Measurements from ENCODE around the gene CPB1. TPM values are rescaled to one million over a fixed set of nuclear protein-coding genes. Genes with fewer than 3 reads are reported as not detected.

Gene CPB1
- total RNA-seq, 1 experiment from 2014 or later, result not detected

DNA sequence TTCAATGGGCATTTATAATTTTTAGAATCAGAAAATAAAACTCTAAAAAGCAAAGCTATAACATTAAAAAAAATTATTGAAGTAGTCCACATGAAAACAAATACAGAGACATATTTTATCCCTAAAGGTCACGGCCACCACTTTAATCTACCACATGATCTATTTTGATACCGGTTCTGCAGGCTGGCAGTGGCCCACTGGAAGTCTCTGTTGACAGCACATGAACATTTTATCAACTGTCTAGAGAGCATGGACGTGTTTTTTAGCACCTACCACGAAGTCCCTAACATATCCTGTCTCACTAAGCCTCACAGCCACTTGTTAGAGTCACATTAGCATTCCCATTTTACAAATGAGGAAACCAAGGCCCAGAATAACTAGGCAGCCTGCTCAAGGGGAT is 35.7 kb downstream of the CPB1 start:
- H3K4me2 ChIP-seq (ENCODE audit: low read length), result no peak overlapping the region

DNA sequence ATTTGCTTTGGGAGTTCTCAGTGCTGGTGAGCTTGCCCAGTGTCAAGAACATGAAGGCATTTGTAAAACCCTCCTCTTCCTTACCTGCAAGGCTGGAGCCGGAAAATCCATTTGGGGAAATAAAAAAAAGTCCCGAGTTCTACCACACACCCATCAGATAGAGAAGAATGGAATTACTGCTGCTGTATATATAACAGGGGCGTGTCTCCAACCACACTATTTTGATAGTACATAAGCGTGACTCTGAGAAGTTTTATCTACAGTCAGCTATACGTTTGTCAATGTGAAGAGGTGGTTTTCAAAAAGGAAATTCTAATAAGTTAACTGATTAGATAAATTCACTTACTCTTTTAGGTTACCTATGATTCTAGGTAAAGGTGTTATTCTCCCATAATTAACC is 36.2 kb downstream of the CPB1 start:
- DNase-seq, result no peak
- peaks cover 59% of the 10 kb centered on the region for H3K27me3 ChIP-seq (ENCODE audit: low read length)
- POLR2A ChIA-PET (ENCODE audit: unreplicated experiment), result interaction anchor here (0.5 kb wide), 1 partner anchor 889 kb away, joined by 3 read pairs; no protein-coding TSS in a partner anchor
- no peaks in the 10 kb centered on the region for H3K9me3 ChIP-seq (ENCODE audit: low read length)
- H3K9ac ChIP-seq (ENCODE audit: low read length), result no peak overlapping the region
- no peaks in the 10 kb centered on the region for H3F3A ChIP-seq (ENCODE audit: low read length, unreplicated experiment)
- H3K36me3 ChIP-seq (ENCODE audit: low read depth, low read length), result no peaks in the 10 kb centered on the region
- no peaks in the 10 kb centered on the region for H3K9me2 ChIP-seq (replicated peaks; ENCODE audit: low read length)
- TF ChIP-seq, protein P1, sequence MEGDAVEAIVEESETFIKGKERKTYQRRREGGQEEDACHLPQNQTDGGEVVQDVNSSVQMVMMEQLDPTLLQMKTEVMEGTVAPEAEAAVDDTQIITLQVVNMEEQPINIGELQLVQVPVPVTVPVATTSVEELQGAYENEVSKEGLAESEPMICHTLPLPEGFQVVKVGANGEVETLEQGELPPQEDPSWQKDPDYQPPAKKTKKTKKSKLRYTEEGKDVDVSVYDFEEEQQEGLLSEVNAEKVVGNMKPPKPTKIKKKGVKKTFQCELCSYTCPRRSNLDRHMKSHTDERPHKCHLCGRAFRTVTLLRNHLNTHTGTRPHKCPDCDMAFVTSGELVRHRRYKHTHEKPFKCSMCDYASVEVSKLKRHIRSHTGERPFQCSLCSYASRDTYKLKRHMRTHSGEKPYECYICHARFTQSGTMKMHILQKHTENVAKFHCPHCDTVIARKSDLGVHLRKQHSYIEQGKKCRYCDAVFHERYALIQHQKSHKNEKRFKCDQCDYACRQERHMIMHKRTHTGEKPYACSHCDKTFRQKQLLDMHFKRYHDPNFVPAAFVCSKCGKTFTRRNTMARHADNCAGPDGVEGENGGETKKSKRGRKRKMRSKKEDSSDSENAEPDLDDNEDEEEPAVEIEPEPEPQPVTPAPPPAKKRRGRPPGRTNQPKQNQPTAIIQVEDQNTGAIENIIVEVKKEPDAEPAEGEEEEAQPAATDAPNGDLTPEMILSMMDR (conservative IDR thresholded peaks at IDR 0.05; ENCODE audit: low read depth, low read length), result no peak
- TF ChIP-seq EZH2phosphoT487 (IDR thresholded peaks at IDR 0.05; ENCODE audit: borderline replicate concordance, low read length) (no peak), EZH2 (IDR thresholded peaks at IDR 0.05; ENCODE audit: low read length, unreplicated experiment) (no peak)
- no TSS peak for BruUV-seq (replicated peaks)
- H3K4me1 ChIP-seq (ENCODE audit: insufficient read depth, low read length), result no peaks in the 10 kb centered on the region
- intact Hi-C loops (cut with micrococcal nuclease), result loop anchor here (5.0 kb wide), 1 partner anchor 482 kb away; no protein-coding TSS in a partner anchor
- no peak for ATAC-seq
- no peaks in the 10 kb centered on the region for H3K79me2 ChIP-seq (ENCODE audit: low read length)
- H2AFZ ChIP-seq (ENCODE audit: low read length), result no peak overlapping the region
- no peak overlapping the region for H3K27ac ChIP-seq (ENCODE audit: low read length)
- no peak overlapping the region for H3K4me2 ChIP-seq (ENCODE audit: low read length)
- CTCF ChIA-PET, result no interaction called here
- no peaks in the 10 kb centered on the region for H4K20me1 ChIP-seq (ENCODE audit: low read length)
- H3K4me3 ChIP-seq (ENCODE audit: low read length), result no peak overlapping the region

More for the DNA sequence above, 35.7 kb downstream of the CPB1 start:
- Histone ChIP-seq H3K4me1 (ENCODE audit: insufficient read depth, low read length) (no peaks in the 10 kb centered on the region), H3K9ac (ENCODE audit: low read length) (no peak overlapping the region), H3K9me2 (replicated peaks; ENCODE audit: low read length) (no peaks in the 10 kb centered on the region), H3K36me3 (ENCODE audit: low read depth, low read length) (no peaks in the 10 kb centered on the region), H3K27me3 (ENCODE audit: low read length) (peaks cover 58% of the 10 kb centered on the region), H3K9me3 (ENCODE audit: low read length) (no peaks in the 10 kb centered on the region), H3F3A (ENCODE audit: low read length, unreplicated experiment) (no peaks in the 10 kb centered on the region), H4K20me1 (ENCODE audit: low read length) (no peaks in the 10 kb centered on the region), H3K4me3 (ENCODE audit: low read length) (no peak overlapping the region), H2AFZ (ENCODE audit: low read length) (no peak overlapping the region), H3K27ac (ENCODE audit: low read length) (no peak overlapping the region), H3K79me2 (ENCODE audit: low read length) (no peaks in the 10 kb centered on the region)
- DNase-seq (no peak), ATAC-seq (no peak)
- intact Hi-C loops (cut with micrococcal nuclease), result loop anchor here (5.0 kb wide), 1 partner anchor 481 kb away; no protein-coding TSS in a partner anchor
- ChIA-PET POLR2A (ENCODE audit: unreplicated experiment) (no interaction called here), CTCF (no interaction called here)
- TF ChIP-seq, protein P1 (conservative IDR thresholded peaks at IDR 0.05; ENCODE audit: low read depth, low read length), result no peak
- TF ChIP-seq EZH2phosphoT487 (IDR thresholded peaks at IDR 0.05; ENCODE audit: borderline replicate concordance, low read length), result no peak
- no peak for TF ChIP-seq EZH2 (IDR thresholded peaks at IDR 0.05; ENCODE audit: low read length, unreplicated experiment)
- BruUV-seq (replicated peaks), result no TSS peak

DNA sequence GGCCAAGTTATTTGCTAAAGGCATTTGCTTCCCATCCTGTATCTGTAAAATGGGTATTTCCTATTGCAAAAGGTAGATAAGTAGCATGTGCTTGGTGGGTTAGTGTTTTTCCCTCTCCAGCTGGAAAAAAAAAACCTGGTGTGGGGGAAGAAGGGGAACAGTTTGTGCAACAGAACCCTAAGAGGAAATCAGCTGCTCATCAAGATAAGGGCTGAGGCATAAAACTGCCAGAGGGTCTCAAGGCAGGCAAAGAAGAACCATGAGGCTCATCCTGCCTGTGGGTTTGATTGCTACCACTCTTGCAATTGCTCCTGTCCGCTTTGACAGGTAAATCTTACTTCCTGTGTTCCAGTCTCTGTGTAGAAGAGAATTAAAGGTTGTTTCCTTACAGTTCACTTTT is 37.4 kb downstream of the CPB1 start, which contains the start of gene CPA3:
TSS of gene CPA3 (plus strand) at position 248 of the 400 bp plus-strand sequence. CDS start at position 260, 12 bp downstream.
- H3K9me3 ChIP-seq (ENCODE audit: low read length), result no peaks in the 10 kb centered on the region
- ATAC-seq (no peak), DNase-seq (no peak)
- POLR2A ChIA-PET (ENCODE audit: unreplicated experiment), result no interaction called here
- no peaks in the 10 kb centered on the region for H4K20me1 ChIP-seq (ENCODE audit: low read length)
- H3K27me3 ChIP-seq (ENCODE audit: low read length), result peaks cover 57% of the 10 kb centered on the region
- no peak within 1 kb of the TSS for H3K4me2 ChIP-seq (ENCODE audit: low read length)
- H3F3A ChIP-seq (ENCODE audit: low read length, unreplicated experiment), result no peaks in the 10 kb centered on the region
- no peaks in the 10 kb centered on the region for H3K36me3 ChIP-seq (ENCODE audit: low read depth, low read length)
- BruUV-seq (replicated peaks), result no TSS peak
- no peak within 1 kb of the TSS for H3K27ac ChIP-seq (ENCODE audit: low read length)
- no peak for TF ChIP-seq EZH2 (IDR thresholded peaks at IDR 0.05; ENCODE audit: low read length, unreplicated experiment)
- no peak for TF ChIP-seq EZH2phosphoT487 (IDR thresholded peaks at IDR 0.05; ENCODE audit: borderline replicate concordance, low read length)
- TF ChIP-seq, protein P1 (conservative IDR thresholded peaks at IDR 0.05; ENCODE audit: low read depth, low read length), result no peak
- no peaks in the 10 kb centered on the region for H3K4me1 ChIP-seq (ENCODE audit: insufficient read depth, low read length)
- H2AFZ ChIP-seq (ENCODE audit: low read length), result no peak within 1 kb of the TSS
- CTCF ChIA-PET, result no interaction called here
- H3K9me2 ChIP-seq (replicated peaks; ENCODE audit: low read length), result no peaks in the 10 kb centered on the region
- H3K79me2 ChIP-seq (ENCODE audit: low read length), result no peaks in the 10 kb centered on the region
- intact Hi-C loops (cut with micrococcal nuclease), result no loop called here
- H3K9ac ChIP-seq (ENCODE audit: low read length), result no peak within 1 kb of the TSS
- no peak within 1 kb of the TSS for H3K4me3 ChIP-seq (ENCODE audit: low read length)

All from PC-3 (cell line).